Right renal cortex interstitium (tissue), 3 donors: ENCODE results near the gene OSM. TPM values are rescaled to one million over a fixed set of nuclear protein-coding genes. Genes with fewer than 3 reads are reported as not detected.
"Not testable (repeated sequence)": the region's sequence is repeated elsewhere in the genome, so short reads cannot be mapped to it uniquely, and the experiment has no call there.

Source experiments
- DNase-seq, 3 donors: peaks; one replicate each; pipeline ENCODE4 v3.0.0-alpha.2; 2013; ENCODE audit warnings: low read depth in 3 of 3, low spot score in 2 of 3
- polyA plus RNA-seq, 3 donors: library from polyadenylated mRNA; unstranded; fragments of 120-200 nt; gene quantifications; one replicate each; pipeline ENCODE4 v1.2.1, GENCODE V29; 2013; ENCODE audit not compliant: insufficient read length in 3 of 3

OSM gene
- polyA plus RNA-seq, 3 donors, result 0.17 to 0.20 TPM; not detected in 1

DNA sequence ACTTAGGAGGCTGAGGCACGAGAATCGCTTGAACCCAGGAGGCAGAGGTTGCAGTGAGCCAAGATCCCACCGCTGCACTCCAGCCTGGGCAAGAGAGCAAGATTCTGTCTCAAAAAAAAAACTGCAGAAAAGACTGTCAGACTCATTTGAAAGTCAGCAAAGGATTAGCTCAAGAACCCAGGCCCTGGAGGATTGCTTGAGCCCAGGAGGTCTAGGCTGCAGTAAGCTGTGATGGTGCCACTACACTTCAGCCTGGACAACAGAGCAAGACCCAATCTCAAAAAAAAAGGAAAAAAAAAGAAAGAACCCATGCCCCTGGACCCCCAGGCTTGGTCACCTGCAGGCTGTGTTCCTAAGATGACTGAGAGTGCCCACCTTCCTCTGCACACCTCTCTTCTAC lies 36.3 kb downstream of the OSM start:
- DNase-seq, result no peak

DNA sequence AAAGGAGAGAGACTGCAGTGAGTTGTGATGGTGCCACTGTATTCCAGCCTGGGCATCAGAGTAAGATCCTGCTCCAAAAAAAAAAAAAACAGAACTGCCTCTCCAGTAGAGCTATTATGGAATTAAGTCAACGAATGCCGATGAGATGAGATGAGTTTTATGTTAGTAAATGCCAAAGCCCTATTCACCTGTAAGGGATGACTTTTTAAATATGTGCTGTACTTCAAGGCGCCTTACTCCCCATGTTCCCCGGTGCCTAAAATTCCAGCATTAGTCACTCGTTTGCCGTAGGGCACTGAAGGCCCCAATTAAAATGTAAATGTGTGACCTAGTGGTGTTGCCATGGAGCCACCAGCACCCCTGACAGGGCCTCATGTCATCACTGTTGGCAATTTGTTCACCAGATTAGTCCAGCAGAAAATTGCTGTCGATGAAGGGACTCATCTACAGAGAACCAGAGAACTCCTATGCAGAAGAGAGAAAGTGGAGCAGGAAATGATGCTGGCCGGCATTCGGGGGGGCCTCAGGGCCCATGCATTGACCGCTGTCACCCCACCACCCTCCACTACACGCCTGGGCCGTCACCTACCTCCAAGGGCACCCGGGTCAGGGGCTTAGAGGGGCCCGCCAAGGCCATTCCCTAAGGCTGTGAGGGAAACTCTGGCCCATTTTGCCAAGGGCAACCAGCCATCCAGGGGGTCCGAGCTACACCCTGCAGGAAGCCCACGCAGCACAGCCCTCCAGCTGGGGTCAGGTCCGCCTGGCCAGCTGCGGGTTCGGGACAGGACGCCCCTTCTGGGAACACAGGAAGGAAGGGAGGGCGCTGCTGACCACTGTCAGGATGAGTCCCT lies 37.9 kb downstream of the OSM start:
- no peak for DNase-seq

DNA sequence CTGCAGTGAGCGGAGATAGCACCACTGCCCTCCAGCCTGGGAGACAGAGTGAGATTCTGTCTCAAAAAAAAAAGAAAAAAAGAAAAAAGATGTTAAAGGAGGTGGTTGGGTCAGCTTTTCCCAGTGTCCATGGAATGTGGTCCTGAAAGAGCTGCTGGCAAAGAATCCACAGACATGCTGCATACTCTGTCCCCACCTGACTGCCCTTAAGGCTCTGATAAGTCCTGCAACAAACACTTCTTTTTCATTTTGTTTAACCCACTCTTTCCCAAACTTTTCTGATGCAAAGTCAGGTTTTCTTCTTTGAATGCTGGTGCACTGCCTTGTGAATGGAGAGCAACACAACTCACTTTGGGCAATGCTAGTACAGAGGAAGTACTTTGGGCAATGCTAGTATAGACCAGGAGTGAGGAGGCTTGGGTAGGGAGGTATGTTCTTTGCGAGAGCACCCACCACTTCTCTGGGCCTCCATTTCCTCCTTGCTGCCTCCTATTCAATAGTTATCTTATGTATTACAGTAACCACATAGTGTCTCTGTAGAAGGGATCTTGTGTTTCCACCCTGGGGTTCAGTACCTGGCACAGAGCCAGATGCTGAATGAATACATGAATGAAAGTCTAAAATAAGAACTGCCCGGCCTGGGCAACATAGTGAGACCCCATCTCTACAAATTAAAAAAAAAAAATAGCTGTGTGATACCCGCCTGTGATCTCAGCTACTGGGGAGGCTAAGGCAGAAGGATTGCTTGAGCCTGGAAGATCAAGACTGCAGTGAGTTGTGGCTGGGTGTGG lies 39.0 kb downstream of the OSM start:
- no peak for DNase-seq

DNA sequence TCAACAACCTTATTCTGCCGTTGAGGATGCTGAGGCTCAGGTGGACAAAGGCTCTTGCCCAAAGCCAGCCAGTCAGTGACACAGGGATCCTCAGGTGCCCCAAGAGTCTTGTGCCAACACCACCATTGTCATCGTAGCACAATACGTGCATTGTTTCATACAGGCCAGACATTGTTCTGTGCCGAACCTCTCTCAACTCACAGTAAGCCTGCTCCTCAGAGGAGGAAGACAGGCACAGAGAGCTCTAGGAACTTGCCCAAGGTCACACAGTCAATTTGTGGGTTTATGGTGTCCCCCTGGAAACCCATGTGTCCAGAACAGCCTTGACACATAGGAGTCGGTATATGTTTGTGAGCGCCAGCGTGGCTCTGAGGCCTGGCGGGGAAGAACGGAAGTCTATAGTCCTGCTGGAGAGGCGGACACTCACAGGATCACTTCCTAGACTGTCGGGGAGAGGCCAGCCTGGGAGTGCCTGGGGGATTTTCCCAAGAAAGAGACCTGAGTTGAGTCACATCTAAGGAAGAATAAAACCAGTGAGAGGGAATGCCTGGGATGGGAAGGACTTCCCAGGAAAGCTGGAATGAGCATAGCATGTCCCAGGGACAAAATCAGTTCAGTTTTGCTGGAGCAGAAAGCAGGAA lies 40.3 kb downstream of the OSM start:
- DNase-seq, result no peak

DNA sequence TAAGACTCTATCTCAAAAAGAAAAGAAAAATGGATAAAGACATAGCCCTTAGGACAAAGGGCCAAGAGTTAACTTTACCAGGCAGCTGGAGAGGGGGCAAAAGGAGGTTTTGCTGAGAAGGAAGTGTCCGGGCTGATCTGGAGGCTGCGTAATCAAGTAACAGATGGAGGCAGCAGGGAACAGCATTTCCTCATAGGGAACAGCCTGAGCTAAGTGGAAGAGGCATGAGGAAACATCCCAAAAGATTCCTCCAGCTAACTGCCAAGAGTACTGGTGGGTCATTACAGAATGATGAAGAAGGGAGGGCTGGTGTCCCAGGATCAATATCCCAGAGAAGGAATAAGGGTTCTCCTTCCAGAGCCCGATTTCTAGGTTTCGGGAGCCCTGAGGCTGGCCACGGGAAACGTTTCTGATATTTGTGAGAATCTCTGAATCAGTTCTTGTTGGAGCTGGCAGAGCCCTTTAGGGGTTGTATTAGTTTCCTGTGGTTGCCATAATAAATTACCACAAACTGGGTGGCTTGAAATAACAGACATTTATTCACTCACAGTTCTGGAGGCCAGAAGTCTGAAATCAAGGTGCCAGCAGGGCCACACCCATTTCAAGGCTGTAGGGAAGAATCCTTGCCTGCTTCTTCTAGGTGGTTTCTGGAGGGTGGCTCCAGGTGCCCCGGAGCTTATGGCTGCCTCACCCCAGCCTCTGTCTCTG lies 41.3 kb downstream of the OSM start:
- no peak for DNase-seq

DNA sequence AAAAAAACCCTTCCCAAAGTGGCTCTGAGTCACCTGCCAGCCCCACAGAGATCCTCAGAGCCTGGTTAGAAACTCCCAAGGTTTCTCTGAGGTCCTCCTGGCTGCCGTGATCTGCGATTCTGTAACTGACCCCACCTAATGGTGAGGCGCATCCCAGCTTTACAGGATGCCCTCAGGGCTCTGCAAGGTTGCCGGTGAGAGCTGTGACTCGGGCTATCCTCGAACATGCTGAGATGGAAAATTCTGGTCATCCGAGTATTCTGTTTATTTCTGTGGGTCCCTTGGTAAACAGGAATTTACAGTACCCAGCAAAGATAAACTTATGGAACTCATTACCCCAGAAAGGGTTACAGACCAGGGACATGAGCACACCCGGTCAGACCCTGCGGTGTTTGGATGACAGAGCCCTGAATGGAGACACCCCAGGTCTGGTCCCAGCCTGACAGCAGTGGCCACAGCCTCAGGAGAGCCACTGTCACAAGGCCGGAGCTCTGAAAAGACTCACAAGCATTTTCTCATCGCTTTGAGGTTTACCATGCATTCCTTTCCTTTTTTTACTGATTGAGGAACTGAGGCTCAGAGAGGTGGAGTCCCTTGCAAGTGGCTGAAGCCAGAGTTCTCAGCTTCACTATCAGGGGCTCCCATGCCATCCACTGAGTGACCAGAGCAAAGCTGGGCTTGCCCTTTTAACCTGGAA lies 42.3 kb downstream of the OSM start:
- DNase-seq, result no peak

DNA sequence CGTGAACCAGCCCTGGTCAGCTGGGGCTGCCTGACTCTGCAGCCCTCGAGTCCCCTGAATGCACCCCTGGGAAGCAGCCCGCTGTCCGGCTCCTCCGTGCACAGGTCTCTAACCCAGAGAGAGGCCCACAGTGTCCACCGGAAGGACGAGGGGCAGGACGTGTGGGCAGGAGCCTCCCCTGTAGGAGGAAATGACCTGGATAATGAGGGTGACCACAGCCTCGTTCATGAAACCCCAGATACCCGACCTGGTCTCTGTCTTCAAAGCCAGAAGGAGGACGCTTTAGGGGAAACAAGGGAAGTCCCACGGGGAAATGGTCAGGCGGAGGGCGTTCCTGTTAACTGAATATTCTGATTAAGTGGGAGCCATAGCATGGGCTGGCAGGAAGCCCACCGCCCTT lies 43.3 kb downstream of the OSM start:
- no peak for DNase-seq

DNA sequence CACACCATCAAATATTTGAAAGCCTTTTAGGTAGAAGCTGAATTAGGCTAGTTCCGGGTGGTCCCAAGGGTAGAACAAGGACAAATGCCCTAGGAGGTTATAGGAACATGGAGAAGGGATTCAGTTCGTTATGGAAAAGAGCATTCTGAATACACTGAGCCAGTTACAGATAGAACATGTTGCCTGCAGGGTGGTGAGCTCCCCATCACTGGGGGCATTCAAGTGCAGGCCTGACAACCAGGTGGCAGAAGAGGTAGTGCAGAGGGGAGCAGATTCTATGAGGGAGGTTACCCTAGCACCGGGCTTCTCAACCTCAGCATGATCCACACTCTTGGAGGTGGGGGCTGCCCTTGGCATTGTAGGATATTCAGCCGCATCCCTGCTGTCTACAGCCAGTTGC lies 44.3 kb downstream of the OSM start:
- DNase-seq, result no peak

DNA sequence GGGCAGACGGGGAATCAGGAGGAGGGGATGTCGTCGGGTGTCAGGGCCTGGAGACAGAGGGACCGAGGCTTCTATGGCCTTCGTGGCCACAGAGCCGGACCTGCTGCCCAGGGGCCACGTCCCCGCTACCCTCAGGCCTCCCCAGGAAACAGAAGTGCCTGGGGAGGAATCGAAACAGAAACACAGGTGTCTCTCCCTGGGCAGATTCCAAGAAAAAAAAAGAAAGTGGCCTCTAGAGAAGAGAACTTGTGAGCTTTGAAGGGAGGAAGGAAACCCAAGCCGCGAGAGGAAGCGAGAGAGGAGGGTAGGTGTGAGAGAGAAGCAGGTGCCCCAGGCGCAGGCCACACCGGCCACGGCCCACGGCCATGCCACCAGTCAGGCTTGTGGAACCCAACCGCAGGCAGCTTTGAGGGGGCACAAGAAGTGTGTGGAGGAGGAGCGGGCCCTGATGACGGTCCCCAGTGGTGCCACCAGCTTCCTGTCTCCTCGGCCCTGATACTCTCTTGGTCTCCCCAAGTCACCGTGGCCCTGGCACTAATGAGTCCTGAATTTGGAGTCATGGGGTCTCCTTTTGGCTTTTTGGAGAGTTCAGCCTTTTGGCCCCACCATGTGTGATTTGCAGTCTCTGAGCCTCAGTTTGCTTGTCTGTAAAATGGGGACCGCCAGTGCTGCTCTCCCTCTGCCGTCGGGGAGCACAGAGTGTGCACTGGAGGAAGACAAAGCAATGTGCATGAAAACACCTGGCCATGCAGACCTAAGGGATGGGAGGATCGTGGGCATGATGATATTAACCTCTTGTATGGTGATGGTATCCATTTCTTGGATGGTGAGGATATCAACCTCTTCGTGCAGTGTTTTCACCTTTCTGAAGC lies 45.3 kb downstream of the OSM start:
- no peak for DNase-seq

DNA sequence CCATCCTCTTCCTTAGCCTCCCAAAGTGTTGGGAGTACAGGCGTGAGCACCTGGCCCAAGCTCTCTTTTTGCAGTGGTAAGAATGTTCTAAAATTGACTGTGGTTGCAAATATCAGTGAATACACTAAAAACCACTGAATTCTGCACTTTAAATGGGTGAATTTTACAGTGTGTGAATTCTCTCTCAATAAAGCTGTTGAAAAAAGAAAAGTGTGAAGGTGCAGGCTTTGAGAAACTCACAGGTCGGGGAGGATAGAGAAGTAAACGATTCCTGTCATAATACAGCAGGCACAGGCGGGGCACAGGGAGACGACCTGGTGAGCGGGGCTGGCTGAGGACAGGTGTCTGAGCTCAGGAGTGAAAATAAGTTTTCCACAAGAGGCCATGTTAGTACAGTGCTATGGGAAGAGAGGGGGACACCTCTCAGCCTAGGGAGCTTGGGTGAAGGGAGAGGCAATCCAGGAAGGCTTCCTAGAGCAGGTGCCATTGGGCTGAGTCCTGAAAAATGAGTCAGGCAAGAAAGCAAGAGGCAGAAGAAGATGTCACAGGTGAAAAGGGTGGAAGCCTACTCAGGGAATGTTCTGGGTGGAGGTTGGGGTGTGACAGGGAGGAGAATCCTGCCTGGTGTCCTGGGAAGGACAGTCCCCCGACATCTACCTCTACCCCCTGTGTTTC lies 46.2 kb downstream of the OSM start:
- no peak for DNase-seq

DNA sequence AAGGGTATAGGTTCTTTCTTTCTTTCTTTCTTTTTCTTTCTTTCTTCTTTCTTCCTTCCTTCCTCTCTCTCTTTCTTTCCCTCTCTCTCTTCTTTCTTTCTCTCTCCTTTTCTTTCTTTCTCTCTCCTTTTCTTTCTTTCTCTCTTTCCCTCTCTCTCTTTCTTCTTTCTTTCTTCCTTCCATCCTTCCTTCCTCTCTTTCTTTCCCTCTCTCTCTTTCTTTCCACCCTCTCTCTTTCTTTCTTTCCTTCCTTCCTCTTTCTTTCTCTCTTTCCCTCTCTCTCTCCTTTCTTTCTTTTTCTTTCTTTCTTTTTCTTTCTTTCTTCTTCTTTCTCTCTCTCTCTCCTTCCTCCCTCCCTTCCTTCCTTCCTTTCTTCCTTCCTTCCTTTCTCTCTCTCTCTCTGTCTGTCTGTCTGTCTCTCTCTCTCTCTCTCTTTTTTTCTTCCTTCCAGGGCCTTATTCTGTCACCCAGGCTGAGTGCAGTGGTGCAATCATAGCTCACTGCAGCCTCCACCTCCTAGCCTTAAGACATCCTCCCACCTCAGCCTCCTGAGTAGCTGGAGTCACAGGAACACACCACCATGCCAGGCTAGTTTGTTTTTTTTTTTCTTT lies 46.9 kb downstream of the OSM start:
- no peak for DNase-seq

DNA sequence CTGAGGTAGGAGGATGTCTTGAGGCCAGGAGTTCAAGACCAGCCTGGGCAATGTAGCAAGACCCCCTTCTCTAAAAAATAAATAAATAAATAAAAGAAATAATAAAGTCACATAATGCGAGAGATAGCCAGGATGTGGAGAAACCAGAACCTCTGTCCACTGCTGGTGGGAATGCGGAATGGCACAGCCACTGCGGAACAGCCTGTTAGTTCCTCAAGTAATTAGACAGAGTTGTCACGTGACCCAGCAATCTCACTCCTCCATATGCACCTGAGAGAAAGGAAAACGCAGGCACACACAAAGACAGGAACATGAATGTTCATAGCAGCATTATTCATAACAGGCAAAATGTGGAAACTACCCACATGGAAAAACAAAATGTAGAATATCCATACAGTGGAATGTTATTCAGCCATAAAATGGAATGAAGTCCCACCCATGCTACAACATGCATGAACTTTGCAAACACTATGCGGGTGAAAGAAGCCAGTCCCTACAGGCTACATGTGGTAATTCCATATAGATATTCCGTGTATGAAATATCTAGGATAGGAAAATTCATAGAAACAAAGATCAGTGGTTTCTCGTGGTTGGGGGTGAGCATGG lies 47.5 kb downstream of the OSM start:
- no peak for DNase-seq

DNA sequence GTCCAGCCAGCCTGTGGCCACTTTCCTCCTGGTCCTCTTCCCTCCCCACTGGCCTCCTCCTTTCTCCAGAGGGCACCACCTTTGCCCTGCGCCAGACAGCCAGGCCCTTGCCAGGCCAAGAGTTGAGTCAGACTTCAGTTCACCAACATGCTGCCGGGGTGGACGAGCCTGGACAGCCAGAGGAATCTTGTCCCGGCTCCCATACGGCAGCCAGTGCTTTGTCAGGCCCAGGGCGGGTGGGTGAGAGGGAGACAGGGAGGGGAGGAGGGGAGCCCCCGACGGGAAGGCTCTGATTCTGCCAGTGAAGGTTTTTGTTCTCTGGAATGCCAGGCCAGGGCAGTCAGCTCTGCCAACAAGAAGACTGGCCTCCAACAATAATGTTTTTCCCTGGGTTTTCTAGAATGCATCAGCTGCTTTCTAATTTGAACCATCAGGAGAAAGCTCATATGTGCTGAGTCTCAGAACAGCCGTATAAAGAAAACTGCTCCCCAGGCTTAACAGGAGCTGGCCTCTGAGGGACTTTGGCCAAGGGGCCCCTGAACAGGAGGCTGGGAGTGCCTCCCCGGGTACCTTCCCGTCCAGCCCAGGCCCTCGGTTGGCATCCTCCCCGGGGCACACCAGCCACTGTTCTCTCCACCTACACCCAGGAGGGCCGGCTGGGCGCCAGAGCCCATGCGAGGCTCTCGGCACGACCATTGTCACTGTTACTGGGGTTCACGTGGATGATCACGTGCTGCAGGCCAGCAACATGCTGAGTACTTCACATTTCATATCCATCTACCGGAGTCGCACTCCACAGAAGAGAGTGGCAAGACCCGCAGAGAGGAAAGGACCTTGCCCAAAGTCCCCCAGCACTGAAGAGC lies 48.7 kb downstream of the OSM start:
- DNase-seq, result no peak

DNA sequence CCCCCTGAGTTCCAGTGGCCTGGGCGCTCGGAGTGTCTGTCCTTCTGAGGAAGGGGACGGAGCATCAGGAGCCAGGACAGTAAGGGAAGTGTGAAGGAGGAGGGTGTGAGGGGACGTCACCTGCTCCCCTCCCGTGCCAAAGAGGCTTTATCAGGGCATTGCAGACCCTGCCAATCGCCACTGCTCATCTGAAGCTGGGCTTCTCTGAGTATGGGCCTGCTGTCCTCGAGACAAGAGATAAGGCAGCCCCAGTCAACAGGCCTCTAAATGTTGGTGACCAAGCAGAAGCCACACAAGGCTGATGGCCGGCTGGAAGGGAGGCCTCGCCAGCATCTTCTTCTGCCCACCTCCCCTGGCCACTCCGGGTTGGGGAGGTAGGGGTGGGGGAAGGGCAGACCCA lies 49.9 kb downstream of the OSM start:
- DNase-seq, result no peak

DNA sequence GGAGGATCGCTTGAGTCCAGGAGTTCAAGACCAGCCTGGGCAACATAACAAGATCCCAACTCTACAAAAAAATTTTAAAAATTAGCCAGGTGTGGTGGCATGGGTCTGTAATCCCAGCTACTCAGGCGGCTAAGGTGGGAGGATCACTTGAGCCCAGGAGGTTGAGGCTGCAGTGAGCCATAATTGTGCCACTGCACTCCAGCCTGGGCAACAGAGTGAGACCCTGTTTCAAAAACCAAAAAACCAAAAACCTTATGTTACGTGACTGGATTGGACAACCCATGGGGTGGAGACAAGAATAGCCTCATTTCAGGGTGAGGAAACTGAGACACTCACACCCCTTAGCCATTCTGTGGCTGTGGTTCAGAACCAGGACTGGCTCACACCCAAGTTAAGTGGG lies 50.4 kb downstream of the OSM start:
- not testable (repeated sequence) for DNase-seq

DNA sequence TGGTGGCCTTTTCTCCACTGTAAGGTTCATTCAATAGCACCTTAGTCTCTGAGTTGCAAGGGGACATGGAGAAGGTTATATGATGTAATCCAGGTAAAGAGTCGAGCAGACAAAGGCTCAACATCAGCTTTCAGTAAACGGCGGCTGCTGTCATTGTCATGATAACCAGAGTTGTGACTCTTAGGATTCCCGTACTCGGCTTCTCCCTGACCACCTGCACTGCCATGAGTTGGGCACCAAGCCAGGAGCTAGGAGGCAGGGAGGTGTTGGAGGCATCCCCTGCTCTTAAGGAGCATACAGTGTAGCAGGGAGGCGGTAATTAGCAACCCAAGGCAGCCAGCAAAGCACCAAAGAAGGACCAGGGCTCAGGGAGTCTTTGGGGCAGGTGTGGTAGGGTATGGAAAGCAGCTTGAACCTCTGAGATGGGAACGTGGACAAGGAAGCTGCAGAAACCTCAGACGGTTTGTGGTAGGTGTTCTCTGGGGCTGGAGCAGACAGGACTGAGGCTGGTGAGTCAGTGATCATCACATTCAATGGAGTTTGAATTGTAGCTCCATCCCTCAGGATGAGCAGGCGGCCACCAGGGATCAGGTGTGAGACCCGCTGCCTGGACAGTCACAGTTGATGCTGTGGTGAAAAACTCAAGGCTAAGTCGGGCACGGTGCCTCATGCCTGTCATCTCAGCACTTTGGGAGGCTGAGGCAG lies 51.8 kb downstream of the OSM start:
- no peak for DNase-seq
